Muscle of arm (tissue), 12 donors: ENCODE measurements around the gene KIF5A. TPM values are rescaled to one million over a fixed set of nuclear protein-coding genes. Genes with fewer than 3 reads are reported as not detected.
"Not testable (repeated sequence)": the region's sequence is repeated elsewhere in the genome, so short reads cannot be mapped to it uniquely, and the experiment has no call there.

Experiments used
- DNase-seq: peaks from one replicate; pipeline ENCODE4 v3.0.0-alpha.2; 2013
- polyA plus RNA-seq, 12 donors: library from polyadenylated mRNA; unstranded; fragments of 120-200 nt; gene quantifications; one replicate each; pipeline ENCODE4 v1.2.1, GENCODE V29; 2013; ENCODE audit not compliant: insufficient read length in 12 of 12

Gene KIF5A
- polyA plus RNA-seq, 12 donors, result 0.04 to 5.2 (median 0.21) TPM; not detected in 1

DNA sequence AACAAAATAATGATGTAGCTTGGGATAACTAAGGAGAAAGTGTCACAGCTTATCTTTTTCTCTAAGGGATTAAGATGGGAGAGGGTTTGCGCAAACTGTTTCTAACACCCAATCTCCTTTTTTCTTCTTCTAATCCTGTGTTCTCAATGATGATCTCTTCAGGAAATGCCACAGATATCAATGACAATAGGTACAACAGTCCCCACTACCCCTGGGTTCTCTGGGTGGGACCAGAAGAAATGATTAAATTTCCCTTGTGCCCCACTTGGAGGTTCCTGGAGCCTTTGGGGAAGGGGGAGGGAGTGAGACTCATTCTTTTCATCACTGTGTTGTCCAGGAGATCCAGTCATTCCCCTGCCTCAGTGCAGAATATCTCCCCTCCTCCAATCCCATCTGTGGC is 32.6 kb downstream of the KIF5A start:
- DNase-seq, result no peak

DNA sequence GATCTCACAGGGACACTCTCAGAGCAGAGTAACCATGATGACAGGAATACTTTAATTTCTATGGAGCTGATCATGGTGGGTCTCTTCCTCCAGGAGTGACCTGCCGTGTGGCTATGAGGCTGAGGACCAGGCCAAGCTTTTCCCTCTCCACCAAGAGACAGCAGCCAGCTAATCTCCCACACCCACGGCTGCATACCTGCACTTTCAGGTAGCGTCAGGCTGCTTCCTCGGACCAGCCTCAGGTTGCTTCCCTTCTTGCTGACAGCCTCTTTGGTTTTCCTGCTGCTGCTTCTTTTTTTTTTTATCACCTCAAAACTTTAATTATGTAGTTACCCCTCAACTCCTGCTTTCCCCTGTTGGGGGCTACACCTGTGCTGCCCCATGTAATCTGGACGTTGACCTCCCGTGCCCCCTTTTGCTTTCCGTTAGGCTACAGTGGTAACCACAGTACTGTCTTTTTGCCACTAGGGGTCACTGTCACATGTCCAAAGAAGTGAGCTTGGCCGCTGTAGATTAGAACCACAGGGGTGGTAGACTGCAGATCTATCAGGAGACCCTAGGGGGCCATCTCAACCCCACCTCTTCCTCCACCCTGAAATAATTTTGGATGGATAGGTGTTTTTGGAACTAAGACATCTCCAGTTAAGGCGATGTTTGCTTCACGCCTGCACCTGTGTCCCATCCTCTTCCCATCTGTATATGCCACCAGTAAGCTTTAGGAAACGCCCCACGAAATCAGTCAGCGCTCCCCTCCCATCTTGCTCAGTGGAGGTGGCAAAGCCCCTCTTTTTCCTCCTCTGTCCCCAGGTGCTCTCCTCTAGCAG is 33.4 kb downstream of the KIF5A start:
- peak; percentile 77 for DNase-seq

DNA sequence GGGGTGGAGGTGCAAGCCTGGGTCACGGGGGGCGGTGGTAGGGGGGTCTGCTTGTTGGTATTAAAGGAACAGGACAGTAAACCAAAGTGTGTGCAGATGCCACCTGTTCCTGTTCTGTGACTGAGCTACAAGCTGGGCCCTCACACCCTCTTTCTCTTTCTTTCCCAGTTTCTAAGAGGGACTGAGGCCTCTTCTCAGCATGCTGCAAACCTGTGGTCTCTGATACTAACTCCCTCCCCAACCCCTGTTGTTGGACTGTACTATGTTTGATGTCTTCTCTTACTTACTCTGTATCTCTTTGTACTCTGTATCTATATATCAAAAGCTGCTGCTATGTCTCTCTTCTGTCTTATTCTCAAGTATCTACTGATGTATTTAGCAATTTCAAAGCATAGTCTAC is 34.2 kb downstream of the KIF5A start:
- DNase-seq, result no peak

DNA sequence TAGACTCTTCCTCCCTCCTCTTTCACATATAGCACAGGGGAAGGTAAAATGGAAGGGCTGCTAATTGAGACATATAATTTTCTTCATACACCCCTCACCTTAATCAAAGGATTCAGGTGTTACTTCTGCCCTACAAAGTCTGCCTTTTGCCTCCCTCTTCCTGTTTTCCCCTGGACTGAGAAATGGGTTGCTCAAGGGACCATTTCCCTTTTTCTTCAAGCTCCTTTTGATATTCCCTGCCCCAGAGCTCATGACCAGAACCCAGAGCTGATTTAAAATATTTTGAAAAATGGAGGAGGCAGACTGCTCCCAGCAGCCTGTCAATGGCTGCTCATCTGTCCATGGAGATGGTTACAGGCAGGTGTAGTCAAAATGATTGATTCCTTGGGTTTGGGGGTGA is 34.8 kb downstream of the KIF5A start:
- no peak for DNase-seq

DNA sequence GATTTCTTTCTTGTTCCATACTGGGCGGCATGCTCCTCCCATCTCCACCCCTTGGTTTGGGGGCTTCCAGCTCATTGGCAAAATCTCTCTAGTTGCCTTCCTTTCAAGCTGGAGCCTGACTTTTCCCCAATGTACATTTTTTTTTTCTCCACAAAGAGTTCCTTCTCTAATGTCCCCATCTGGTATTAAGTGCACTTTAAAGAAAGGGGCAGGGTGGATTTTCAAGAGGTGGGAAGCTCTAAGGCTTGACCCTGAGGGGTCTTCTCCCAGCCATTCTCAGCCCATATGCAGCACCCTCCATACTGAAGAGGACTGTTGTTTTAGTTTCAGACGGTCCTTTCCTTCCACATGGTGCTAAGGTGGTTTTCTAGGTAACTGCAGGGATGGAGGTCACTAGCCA is 35.3 kb downstream of the KIF5A start:
- DNase-seq, result no peak

DNA sequence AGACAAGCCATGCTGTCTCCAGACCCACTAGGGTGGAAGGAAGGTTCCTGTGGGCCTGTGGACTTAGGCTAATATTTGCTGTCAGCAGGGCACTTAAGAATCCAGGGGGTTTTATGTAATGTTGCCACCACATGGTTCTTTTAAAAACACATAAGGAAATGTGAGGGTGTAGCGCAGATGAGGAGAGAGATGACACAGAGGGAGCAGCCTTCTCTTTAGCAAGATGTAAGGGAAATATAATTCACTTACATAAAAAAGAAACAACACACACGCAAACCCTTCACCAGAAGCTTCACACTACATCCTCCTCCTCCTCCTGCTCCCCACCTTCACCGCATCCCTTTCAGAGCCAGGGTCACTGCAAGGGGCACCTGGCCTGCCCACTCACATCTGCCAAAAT is 36.3 kb downstream of the KIF5A start:
- no peak for DNase-seq

DNA sequence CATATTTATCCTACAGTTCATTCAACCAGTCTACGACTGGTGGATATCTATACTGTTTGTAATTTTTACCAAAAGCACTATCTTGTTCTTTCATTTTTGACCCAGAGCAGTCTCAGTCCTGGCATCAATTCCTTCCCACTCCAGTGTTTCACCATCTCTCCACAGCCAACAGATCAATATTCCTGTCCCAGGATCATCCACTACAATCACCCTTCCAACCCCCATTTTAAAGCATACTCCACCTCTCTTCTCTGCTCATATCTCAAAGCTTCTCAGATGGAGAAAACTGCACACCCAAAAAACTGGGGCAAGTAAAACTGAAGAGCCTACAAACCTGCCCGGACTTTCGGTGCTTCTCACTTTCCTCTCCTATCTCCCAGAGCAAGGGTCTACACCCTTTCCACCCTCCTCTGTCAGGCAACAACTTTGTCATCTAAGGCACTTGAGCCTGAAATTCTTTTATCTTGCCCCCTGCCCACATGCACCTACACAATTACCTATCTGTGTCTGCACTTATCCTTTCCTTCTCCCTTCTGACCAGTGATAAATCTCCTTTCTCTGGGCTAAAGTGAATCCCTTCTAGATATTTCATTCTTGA is 37.1 kb downstream of the KIF5A start:
- no peak for DNase-seq

DNA sequence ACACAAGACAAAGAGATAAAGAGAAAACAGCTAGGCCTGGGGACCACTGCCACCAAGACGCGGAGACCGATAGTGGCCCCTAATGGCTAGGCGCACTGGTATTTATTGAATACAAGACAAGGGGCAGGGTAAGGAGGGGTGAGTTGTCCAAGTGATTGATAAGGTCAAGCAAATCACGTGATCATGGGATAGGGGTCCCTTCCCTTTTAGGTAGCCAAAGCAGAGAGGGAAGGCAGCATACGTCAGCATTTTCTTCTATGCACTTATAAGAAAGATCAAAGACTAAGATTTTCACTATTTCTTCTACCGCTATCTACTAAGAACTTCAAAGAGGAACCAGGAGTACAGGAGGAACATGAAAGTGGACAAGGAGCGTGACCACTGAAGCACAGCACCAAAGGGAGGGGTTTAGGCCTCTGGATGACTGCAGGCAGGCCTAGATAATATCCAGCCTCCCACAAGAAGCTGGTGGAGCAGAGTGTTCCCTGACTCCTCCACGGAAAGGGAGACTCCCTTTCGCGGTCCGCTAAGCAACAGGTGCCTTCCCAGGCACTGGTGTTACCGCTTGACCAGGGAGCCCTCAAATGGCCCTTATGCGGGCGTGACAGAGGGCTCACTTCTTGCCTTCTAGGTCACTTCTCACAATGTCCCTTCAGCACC is 39.2 kb downstream of the KIF5A start:
- not testable (repeated sequence) for DNase-seq

DNA sequence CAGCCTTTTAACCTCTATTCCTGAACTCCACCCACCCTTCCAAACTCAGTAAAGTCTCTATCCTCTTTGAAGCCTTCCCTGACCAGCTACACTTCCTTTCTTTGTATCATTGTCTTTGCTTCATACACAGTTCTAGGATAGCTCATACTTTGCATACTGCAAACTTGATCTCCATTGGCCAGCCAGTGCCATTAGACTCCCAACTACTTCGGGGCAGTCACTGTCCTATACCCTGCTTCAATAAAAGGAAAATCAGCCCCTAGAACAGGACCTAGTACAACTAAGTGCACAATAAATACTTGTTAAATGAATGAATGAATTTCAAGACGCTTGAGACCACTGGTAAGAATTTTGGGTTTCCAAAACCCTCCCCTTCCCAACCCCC is 40.6 kb downstream of the KIF5A start:
- no peak for DNase-seq

DNA sequence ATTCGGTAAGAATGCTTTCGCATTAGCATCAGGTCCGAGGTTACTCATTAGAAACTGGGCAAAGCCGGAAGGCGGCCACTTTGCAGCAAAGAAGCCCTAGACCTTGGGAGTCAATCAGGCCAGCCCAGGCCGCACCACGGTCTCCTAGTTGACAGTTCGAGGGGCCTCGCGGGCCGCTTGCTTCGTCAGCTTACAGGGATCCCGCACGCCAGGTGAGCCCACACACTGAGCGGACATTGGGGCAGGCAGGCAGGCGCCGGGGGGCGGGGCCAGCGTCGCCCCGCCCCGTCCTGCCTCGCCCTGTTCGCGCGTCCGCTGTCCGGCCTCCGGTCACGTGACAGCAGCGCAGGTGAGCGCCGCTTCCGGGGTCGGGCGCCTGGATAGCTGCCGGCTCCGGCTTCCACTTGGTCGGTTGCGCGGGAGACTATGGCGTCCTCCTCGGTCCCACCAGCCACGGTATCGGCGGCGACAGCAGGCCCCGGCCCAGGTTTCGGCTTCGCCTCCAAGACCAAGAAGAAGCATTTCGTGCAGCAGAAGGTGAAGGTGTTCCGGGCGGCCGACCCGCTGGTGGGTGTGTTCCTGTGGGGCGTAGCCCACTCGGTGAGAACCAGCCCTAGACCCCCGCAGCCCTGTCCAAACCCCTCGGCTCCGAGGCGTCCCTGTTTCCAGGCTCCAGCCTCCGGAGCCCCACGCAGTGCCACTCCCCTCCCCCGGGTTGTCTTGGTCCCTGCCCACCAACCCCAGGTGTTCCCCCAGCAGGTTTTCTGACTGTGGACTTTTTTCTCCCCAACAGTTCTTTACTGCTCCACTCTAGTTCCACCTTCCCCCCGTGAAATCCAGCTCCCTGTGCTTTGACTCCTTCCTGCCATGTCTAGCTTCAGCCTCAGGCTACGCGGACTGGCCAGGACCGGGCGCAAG is 41.3 kb downstream of the KIF5A start, which contains the start of gene PIP4K2C:
Gene PIP4K2C, plus strand, starts transcription at position 329 of the 918 bp plus-strand sequence. Its CDS starts 98 bp downstream, at position 427.
- peak; percentile 52 for DNase-seq

DNA sequence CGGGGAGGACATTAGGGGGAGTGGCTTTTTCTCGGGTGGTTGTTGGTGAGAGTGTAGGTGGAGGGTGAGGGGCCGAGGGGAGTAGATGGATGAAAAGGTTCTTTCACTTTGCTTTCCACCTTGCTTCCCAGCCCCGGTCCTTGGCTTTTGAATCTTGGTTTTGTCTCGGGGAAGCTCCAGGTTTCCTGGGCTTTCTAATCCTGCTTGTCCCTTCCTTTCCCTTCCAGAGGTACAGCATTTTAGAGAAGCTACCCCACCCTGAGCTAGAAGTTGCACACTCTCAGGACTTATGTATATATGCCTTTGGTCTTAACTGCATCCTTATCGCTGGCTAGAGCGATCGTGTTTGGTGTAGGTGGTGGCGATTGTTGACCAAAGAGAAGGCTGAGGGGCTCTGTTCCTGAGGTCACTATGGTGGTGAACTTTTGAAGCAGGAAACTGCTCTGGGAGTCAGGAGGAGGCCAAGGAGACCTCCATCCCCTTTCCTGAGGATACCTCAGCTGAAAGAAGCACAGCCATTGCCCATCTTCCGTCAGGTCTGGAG is 42.0 kb downstream of the KIF5A start:
- DNase-seq, result no peak

DNA sequence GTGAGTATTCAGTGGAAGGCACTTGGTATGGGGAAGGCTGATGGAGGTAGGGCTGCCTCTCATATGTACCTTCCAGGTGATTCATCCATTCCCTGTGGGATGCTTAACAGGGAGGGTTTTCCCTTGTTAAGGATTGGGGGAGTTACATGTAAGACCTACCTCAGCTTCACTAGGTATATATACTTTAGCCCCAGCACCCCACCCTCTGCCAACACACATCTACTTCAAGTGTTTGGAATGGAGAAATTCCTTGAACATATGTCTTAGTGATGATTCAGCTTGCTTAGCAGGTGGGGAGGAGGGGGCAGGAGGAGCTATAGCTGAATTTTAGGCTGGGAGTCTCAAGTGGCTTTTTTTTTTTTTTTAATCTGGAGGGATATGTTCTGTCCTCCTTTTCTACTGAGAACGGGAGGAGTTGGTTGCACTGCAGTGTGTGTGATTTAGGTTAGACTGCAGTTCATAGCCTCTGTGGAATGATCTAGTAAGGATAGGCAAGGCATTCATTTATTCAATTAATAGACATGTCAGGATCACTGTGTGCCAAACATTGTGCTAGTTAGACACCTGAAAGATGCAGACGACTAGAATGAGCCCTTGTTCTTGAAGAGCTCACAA is 42.8 kb downstream of the KIF5A start:
- DNase-seq, result no peak

DNA sequence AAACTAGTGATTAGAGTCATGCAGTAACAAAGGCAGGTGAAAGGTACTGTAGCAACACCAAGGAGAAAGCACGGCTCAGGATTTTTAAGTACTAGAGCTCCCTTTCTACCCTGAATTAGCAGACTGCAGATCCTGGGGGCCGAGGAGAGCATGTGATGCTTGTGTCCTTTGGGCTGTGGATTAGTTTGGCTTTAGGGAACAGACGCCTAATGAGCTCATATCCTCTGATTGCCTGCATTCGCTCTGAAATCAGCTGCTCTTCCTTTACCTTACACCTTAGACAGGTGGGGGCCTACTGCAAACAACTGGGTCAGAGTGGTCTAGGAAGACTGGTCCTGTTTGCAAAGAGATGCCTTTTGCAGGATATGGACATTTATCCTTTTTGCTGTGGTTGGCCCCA is 43.3 kb downstream of the KIF5A start:
- no peak for DNase-seq

DNA sequence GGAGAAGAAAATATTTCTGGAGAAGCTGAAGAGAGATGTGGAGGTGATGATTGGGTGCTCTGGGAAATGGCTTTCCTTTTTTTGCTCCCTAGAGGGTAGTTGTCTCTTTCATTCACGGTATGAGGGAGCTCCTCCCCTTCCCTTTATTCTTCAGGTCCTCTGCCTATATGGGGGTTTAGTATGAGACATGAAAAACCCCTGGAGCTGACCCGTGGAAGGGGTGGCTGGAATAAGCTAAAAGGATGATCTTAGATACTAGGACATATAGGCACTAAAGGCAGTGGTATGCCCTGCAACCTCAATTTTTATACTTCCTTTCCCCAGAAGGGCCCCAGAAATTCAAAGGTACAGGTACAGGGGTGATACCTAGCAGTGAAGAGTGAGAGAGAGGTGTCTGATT is 50.6 kb downstream of the KIF5A start:
- no peak for DNase-seq

DNA sequence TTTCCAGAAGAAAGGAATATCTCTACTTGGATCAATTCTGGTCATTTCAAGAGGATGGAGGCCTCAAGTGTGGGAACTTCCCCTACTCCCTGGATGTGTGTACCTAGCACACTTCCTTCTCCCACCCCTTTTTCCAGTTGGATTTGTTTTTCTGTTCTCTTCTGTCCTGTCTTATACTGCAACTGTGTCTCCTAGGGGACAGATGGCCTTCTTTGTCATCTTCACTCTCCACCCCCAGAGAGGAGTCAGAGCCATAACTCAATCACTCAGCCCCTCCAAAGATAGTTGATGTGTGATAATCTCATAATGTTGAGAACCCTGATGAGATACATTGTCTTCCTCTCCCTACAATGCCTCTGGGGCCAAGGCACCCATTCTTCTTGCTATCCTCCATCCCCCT is 52.7 kb downstream of the KIF5A start:
- no peak for DNase-seq

DNA sequence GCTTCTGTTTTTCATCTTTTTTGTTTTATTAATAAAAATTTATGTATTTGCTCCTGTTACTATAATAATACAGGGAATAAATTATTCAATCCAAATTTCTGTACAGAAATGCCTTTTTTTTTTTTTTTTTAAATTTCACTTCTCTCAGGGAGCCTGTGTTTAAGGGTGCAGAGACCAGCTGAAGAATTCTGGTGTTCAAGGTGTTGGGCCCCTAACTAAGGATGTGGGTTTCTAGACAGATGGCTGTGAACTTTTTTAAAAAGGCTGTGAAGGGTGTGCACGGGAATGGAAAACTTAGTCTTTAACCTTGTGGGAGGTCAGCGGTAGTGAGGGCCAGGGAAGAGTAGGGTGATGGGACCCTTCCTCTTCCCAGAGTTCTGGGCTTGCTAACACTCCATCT is 53.5 kb downstream of the KIF5A start:
- no peak for DNase-seq

DNA sequence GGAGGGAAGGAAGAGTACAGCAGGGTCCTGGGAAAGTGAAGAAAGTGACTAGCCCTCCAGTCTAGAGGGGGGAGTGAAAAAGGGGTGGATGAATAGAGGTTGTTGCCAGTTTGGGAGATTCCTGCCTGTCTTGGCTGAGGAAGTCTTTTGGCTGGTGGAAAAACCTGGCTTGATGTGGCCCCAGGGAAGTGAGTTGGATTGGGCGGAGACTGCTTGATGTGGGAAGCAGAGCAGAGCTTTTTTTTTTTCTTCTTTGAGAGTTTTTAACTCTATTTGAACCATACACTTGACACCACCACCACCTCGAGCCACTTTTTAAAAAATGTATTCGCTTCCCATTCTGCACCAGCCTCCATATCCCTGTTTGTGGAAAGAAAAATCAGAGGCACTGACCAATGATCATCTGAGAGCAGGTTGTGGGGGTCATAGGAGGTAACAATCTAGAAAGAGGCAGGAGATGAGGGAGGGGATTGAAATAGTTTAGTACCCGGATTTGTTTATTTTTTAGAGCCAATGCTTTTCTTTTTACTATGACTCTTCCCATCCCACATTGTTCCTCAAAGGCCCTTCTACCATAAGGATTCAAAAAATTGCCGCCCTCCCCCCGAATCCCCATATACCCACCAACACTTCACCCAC is 54.1 kb downstream of the KIF5A start:
- DNase-seq, result peak; percentile 81

DNA sequence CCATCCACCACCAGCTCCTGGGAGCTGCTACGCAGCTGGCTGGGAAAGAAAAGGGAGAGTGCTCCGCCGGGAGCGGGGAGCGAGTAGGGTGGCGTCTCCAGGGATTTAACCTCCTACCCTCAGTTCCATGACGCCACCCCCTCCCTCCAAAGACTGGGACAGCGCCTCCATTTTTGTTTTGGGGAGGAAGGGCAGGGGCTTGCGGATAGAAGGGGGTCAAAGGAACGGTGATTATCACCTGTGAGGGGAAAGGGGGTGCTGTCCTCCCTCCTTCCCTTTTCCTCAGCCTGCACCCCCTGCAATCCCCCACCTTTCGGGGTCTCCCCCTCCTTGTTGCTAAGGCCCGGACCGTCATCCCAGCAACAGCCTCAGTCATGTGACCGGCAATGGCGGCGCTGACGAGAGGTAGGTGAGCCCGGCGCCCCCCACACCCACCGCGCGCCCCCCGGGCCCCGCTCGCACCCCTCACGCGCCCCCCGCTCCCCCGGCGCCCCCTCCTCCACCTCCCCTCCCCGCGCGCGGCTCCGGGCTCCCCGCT is 54.7 kb downstream of the KIF5A start, which contains the start of gene DTX3:
Gene DTX3, plus strand, starts transcription at position 371 of the 538 bp plus-strand sequence. CDS start 1,694 bp downstream, outside the sequence.
- no peak for DNase-seq

DNA sequence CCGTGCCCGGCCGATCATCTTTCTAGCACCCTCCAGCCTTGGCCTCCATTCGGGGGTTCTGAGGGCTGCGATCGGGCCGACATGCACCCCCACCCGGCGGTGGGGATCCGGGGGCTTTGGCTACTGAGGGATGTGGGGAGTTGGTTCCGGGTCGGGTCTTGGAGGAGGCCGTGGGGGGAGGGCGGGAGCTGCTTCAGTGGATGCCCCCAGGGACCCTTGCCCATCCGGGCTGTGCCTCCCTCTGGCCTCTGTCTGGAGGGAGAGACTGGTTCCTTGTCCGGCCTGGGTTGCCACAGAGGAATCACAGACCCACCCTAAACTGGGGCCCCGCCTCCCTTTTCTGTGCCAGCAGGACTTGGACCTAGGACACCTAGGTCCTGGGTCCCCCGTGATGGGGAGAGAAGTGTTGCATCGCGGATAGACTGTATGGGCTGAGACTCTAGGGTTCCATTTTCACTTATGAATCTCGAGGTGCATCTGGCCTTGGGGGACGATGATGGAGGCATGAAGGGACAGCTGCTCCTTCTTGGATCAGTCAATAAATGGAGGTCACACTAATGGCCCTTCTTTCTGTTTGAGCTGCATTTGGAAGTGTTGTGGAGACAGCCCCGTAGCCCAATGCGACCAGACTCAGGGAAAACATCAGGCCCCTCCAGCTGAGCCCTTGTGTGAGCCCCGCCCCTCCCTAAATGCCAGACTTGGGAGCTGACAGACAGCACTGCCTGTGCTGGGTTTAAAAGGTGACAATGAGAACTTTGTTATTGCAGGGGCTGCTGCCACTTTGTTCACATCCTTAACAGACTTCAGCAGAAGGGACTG is 55.4 kb downstream of the KIF5A start:
- DNase-seq, result no peak
